AG10803 (cell line): ENCODE results near the gene DNAH14.

Experiments
- DNase-seq: peaks from one replicate; pipeline ENCODE4 v3.0.0; 2010; ENCODE audit warnings: low read depth
- H3K4me3 ChIP-seq: 2 replicates; pipeline ENCODE4 v1.5.1; 2011; ENCODE audit warnings: mild to moderate bottlenecking, low read length, control low read depth
- CTCF ChIP-seq: conservative IDR thresholded peaks from 2 replicates; pipeline ENCODE4 v1.5.1; 2011; ENCODE audit warnings: mild to moderate bottlenecking, low read length, control low read depth, inconsistent platforms

Gene DNAH14

DNA sequence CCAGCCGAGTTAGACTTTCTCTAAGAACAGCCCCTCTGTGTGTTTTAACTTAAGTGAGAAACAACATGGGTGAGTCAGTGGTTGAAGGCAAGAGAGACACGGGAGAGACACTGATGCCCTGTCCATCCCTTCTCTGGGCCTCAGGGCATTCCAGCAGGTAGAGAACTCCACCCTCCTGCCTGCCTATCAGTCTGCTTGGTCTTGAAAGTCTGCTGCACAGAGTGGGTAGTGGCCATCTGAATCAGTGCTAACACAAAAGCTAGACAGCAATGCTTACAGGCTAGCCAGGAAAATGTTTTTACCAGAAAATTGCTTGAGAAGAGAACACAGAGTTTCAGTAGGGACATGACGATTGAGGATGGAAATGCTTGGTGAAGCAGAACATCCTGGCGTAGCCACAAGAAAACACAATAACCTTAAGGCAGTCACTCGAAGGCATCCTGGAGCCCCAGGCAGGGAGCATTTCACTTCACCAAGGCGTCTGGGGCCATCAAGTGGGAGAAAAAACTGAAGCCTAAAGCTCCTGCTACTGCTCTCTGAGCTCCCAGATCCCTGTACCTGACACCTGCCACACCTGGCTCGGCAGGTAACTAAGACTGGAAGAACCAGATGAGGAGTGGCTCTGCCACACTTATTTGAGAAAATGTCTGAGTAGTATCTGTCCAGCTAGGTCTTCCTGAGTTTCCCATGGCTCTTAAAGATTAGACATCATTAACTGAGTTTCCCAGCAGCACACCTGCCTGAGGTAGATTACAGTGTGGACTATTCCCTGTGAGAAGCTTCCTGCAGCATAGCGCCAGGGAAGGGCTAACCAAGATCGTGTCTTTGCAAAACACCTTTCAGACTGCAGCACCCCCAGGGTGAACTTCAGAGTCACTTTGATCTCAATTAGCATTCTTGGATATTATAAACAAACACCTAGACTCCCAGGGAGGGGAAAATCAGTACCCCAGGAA lies 516.4 kb downstream of the DNAH14 start:
- no peak for TF ChIP-seq CTCF
- DNase-seq: no peak

GRCh38 chr1:225446595-225446960 lies 517.1 kb downstream of the DNAH14 start:
- no peak for TF ChIP-seq CTCF
- no peak overlapping the region for H3K4me3 ChIP-seq
- DNase-seq: no peak

More for the DNA sequence above, 516.4 kb downstream of the DNAH14 start:
- no peak overlapping the region for H3K4me3 ChIP-seq

GRCh38 chr1:225446981-225447615 lies 517.6 kb downstream of the DNAH14 start:
- DNase-seq: no peak
- H3K4me3 ChIP-seq: no peak overlapping the region
- TF ChIP-seq CTCF: no peak

DNA sequence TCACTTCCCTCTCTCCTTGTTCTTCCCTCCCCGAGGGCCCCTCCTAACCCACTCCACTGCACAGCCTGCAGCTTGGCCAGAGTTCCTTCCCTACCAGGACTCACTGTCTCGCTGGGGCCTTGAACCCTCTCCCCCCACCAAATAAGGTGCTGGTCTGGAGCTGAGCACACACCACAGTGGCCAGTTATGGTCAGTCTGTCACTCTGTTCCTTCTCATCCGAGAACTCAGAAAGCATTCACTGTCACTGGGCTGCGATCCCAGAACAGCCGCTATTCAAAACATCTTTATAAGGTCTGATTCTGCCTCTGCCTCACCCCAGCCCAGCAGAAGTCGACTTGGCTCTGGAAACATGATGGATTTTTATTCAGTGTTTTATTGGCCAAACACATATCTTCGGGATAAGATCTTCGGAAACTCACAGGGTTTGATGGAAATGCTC lies 518.2 kb downstream of the DNAH14 start:
- no peak overlapping the region for H3K4me3 ChIP-seq
- DNase-seq: peak; percentile 45
- TF ChIP-seq CTCF: no peak

DNA sequence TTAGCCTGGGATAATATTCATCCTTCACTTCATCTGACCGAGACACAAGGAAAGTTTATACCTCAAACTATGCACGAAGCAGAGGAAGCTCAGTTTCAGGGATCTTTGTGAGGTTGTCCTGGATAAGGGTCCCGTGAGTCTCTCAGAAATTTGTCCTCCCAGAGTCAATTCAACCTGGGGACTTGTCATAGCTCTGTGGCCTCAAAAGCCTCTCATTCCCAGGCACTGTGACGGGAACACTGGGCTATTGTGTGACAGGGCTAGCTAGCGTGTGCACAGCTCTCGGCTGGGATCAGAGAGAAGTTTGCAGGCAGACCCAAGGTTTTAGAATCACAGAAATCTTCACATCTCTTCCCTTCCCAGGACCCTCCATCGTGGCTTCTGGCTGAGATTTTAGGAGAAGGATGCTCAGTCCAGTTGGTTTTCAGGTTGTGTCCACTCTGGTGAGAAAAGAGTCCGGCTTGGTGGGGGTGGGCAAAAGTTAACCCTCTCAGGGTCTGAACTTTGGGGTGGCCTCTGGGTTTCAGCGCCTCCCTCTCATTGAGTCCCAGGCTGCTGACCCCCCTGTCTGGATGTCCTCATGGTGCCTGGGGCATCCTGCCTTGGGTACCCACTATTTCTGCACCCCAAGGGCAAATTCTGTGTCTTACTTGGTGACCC lies 518.8 kb downstream of the DNAH14 start:
- H3K4me3 ChIP-seq: no peak overlapping the region
- DNase-seq: no peak
- no peak for TF ChIP-seq CTCF
